ENCODE results near the gene PRRT1B.

PRRT1B gene

DNA sequence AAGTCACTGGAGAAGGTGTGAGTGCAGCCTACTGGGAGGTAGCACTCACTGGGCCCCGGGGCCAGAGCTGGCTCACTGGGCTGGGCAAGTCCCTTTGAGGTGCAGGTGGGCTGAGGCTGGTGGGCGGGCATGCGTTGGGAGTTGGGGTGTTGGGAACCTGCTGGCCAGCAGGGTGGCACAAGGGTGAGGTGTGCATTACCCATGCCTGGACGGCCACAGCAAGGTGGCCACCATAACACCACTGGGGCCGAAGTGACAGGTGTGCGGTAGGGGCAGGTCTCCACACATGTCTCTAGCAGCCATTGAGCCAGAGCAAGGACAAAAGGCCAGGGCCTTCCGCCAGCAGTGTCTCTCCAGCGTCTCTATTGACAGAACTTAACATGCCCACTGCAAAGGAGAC, 22.6 kb downstream of the PRRT1B start:
- no peak overlapping the region for H3K4ac ChIP-seq (ENCODE audit: low read depth, low read length)
- H3K27me3 ChIP-seq (ENCODE audit: insufficient read depth, low read length, poor library complexity): no peaks in the 10 kb centered on the region
- H3K56ac ChIP-seq (ENCODE audit: low read length): no peak overlapping the region
- H3K4me3 ChIP-seq (ENCODE audit: low read length): no peak overlapping the region
- H3K23ac ChIP-seq (ENCODE audit: low read length): no peak overlapping the region
- WGBS (ENCODE audit: extremely low coverage, insufficient coverage, low lambda C conversion rate): no CpG with 5 or more reads among the region's 8 CpGs
- H2BK5ac ChIP-seq (ENCODE audit: low read length): no peak overlapping the region
- H3K79me2 ChIP-seq (ENCODE audit: control insufficient read depth, insufficient read depth, low read length): no peaks in the 10 kb centered on the region
- H3K36me3 ChIP-seq (ENCODE audit: control insufficient read depth, insufficient read depth, low read length): no peaks in the 10 kb centered on the region
- no peaks in the 10 kb centered on the region for H3K4me1 ChIP-seq (ENCODE audit: control insufficient read depth, low read depth, low read length)
- H3K79me1 ChIP-seq (ENCODE audit: low read length): no peaks in the 10 kb centered on the region
- H3K18ac ChIP-seq (ENCODE audit: low read length): no peak overlapping the region
- no peak overlapping the region for H4K5ac ChIP-seq (ENCODE audit: low read length)
- H2BK15ac ChIP-seq (replicated peaks; ENCODE audit: low read depth): no peak overlapping the region
- no peak overlapping the region for H4K8ac ChIP-seq (ENCODE audit: low read depth, low read length)
- H3K27ac ChIP-seq (ENCODE audit: low read depth, low read length): no peak overlapping the region
- DNase-seq: no peak
- H2BK120ac ChIP-seq (ENCODE audit: low read depth, low read length): no peak overlapping the region
- H3K4me2 ChIP-seq (ENCODE audit: low read length): no peak overlapping the region
- no peak overlapping the region for H3K9ac ChIP-seq (ENCODE audit: low read length)
- no peak overlapping the region for H2AK5ac ChIP-seq (ENCODE audit: low read length)

DNA sequence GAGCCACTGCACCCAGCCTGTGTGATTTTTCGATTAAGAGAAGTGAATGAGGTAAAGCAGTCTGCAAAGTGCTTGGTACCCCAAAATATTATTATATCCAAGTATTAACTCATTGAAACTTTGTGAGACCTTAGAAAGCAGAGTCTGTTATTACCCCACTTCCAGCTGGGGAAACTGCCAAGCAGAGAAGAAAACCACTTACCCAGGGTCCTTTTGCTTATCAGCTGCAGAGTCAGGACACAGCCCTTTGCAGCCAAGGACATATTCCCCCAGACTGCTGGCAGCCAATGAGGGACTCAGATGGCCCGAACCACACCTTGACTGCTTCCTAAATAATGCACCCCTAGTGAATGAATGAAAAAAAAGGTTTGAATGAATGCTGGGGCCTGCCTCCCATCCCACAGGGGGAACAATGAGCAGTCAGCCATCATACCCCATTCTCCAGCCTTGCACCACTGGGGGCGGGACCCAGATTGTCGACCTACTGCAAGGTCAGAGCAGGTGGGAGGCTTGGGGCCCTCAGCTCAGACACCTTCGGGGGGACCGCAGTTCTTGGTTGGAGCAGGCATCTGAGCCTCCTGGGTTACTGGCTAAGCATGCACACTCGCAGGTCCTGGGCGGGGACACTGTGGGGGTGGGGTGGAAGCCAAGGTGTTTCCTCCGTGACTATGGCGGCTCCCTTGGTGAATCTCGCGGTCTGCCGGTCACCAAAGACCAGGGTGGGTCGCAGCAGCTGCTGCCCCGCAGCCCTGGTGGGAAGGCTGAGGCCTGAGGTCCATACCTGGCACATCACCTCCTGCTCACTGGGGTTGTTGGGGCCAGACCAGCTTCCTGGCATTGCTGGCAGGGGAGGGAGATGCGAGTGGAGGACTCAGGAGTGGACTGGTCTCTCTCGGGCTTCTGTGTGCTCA, 29.7 kb downstream of the PRRT1B start:
- no peaks in the 10 kb centered on the region for H3K4me1 ChIP-seq (ENCODE audit: control insufficient read depth, low read depth, low read length)
- no peaks in the 10 kb centered on the region for H3K79me1 ChIP-seq (ENCODE audit: low read length)
- no peak overlapping the region for H3K23ac ChIP-seq (ENCODE audit: low read length)
- no peak overlapping the region for H3K56ac ChIP-seq (ENCODE audit: low read length)
- H3K9ac ChIP-seq (ENCODE audit: low read length): no peak overlapping the region
- H3K4me2 ChIP-seq (ENCODE audit: low read length): no peak overlapping the region
- no peak overlapping the region for H3K27ac ChIP-seq (ENCODE audit: low read depth, low read length)
- no peak overlapping the region for H3K4me3 ChIP-seq (ENCODE audit: low read length)
- no peak overlapping the region for H2BK5ac ChIP-seq (ENCODE audit: low read length)
- H3K36me3 ChIP-seq (ENCODE audit: control insufficient read depth, insufficient read depth, low read length): peaks cover 2% of the 10 kb centered on the region
- H3K27me3 ChIP-seq (ENCODE audit: insufficient read depth, low read length, poor library complexity): no peaks in the 10 kb centered on the region
- H2BK15ac ChIP-seq (replicated peaks; ENCODE audit: low read depth): no peak overlapping the region
- no peak overlapping the region for H4K8ac ChIP-seq (ENCODE audit: low read depth, low read length)
- H2AK5ac ChIP-seq (ENCODE audit: low read length): no peak overlapping the region
- H4K5ac ChIP-seq (ENCODE audit: low read length): no peak overlapping the region
- no peak for DNase-seq
- H3K79me2 ChIP-seq (ENCODE audit: control insufficient read depth, insufficient read depth, low read length): no peaks in the 10 kb centered on the region
- no peak overlapping the region for H3K18ac ChIP-seq (ENCODE audit: low read length)
- no CpG with 5 or more reads among the region's 17 CpGs for WGBS (ENCODE audit: extremely low coverage, insufficient coverage, low lambda C conversion rate)
- H3K4ac ChIP-seq (ENCODE audit: low read depth, low read length): no peak overlapping the region
- no peak overlapping the region for H2BK120ac ChIP-seq (ENCODE audit: low read depth, low read length)

DNA sequence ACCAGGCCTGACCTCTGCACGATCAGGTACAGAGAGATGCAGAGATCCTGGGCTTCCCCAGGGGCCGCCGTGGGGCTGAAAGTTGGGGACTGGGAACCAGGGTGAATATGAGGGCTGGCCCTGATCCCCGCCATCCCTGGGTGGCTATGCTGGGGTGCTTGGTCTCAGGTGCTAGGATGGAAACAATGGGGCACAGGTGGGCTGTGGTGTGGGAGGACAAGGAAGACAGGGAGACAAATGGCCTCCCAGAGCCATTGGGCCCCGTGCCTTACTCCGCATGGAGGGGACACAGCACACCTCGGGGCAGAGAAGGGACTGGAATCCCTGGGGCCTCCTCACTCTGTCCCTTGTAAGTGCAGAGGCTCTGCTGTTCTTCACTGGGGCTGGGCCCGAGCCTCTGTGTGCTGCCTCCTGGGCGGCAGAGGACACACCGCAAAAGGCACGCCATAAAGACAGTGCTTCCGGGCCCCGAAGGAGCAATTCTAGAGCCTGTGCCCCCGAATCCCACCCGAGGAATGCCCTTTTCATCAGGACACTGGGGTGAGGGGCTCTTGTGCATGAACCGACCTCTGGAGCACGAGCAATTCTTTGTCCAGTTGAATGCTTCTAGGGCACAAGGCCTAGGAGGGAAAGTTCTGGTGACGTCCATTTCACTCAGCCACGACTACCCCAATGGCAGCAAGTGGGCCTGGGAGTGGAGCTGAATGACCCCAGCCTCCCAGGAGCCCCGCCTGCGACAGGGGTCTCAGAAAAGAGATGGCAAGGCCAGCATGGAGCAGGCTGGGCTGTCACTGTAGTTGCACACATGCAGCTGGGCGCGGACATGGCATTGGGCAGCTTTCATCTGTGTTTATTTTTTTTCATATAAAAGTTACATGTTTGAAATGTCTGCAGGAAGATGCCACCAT, 30.9 kb downstream of the PRRT1B start:
- no peaks in the 10 kb centered on the region for H3K27me3 ChIP-seq (ENCODE audit: insufficient read depth, low read length, poor library complexity)

DNA sequence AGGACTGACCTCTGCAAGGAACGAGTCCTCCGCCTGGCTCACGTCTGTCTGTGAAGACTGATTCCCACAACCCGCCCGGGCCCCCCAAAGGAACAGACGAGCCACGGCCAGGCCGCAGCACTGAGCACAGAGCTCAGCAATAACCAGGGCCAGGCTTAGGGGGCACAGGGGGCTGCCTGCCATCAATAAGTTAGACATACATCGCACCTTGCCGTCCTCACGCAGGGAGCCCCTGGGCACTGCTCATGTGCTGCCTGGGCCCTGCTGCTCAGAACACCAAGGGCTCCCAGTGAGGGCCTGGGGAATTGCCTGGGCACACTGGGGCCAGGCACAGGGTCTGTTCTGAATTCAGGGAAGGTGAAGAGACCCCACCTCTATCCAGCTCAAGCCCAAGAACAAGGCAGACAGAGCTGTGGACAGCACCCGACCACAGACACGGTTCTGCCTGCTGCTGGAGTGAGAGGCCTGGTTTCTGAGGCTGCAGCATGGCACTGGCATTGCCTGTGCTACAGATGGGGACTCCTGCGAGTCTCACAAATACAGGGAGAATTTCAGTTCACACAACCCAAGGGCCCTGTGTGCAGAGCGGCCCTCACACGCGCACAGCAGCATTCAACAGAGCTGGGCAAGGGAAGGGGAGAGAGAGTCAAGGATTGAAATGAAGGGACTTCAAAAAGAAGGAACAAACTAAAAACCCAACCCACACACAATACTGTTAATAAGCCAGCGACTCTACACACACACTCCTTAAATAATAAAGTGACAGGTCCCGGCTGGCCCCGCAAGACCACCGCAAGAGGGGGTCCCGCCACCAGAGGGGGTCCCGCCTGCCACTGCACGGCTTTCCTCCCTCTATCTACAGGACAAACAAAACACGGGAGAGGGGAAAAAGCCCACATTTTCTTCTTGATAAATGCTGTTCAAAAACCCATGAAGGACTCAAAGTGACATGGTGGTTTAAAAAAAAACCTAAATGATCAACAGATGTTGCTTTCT, 32.0 kb downstream of the PRRT1B start:
- no peak overlapping the region for H3K4me2 ChIP-seq (ENCODE audit: low read length)

More for the DNA sequence above, 30.9 kb downstream of the PRRT1B start:
- Histone ChIP-seq H2AK5ac (ENCODE audit: low read length) (no peak overlapping the region), H2BK15ac (replicated peaks; ENCODE audit: low read depth) (no peak overlapping the region), H3K27ac (ENCODE audit: low read depth, low read length) (no peak overlapping the region), H3K79me2 (ENCODE audit: control insufficient read depth, insufficient read depth, low read length) (no peaks in the 10 kb centered on the region), H2BK5ac (ENCODE audit: low read length) (no peak overlapping the region), H3K4ac (ENCODE audit: low read depth, low read length) (no peak overlapping the region), H3K18ac (ENCODE audit: low read length) (no peak overlapping the region), H3K9ac (ENCODE audit: low read length) (no peak overlapping the region), H3K56ac (ENCODE audit: low read length) (no peak overlapping the region), H4K8ac (ENCODE audit: low read depth, low read length) (no peak overlapping the region), H3K23ac (ENCODE audit: low read length) (no peak overlapping the region), H3K4me2 (ENCODE audit: low read length) (no peak overlapping the region), H3K4me3 (ENCODE audit: low read length) (no peak overlapping the region), H2BK120ac (ENCODE audit: low read depth, low read length) (no peak overlapping the region), H3K4me1 (ENCODE audit: control insufficient read depth, low read depth, low read length) (no peaks in the 10 kb centered on the region), H3K79me1 (ENCODE audit: low read length) (no peaks in the 10 kb centered on the region), H4K5ac (ENCODE audit: low read length) (no peak overlapping the region), H3K36me3 (ENCODE audit: control insufficient read depth, insufficient read depth, low read length) (peaks cover 2% of the 10 kb centered on the region)
- WGBS (ENCODE audit: extremely low coverage, insufficient coverage, low lambda C conversion rate): no CpG with 5 or more reads among the region's 23 CpGs
- no peak for DNase-seq

DNA sequence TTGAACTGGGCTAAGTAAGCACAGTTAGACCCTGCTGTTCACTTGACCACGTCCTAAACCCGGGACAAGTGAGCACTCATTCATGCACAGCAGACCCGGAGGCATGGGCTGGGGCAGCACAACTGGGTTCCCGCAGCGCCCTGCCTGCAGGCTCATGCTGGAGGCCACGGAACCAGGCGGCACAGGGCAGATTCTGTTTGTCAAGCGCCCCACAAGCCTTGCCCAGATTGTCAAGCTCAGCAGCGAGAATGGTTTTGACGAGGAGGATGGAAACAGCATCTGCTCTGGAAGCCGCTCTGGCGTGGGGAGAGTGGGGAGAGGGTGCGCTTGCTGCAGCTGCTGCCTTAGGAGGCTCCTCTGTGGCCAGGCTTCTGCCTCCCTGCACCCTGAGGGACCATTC, 32.7 kb downstream of the PRRT1B start:
- WGBS (ENCODE audit: extremely low coverage, insufficient coverage, low lambda C conversion rate): no CpG with 5 or more reads among the region's 13 CpGs

More for the DNA sequence above, 32.0 kb downstream of the PRRT1B start:
- no peak overlapping the region for H3K18ac ChIP-seq (ENCODE audit: low read length)
- DNase-seq: no peak
- H3K56ac ChIP-seq (ENCODE audit: low read length): no peak overlapping the region
- no peaks in the 10 kb centered on the region for H3K27me3 ChIP-seq (ENCODE audit: insufficient read depth, low read length, poor library complexity)
- H3K79me2 ChIP-seq (ENCODE audit: control insufficient read depth, insufficient read depth, low read length): no peaks in the 10 kb centered on the region
- no peaks in the 10 kb centered on the region for H3K4me1 ChIP-seq (ENCODE audit: control insufficient read depth, low read depth, low read length)
- H2BK120ac ChIP-seq (ENCODE audit: low read depth, low read length): no peak overlapping the region
- no peak overlapping the region for H4K8ac ChIP-seq (ENCODE audit: low read depth, low read length)
- H3K79me1 ChIP-seq (ENCODE audit: low read length): no peaks in the 10 kb centered on the region
- no peak overlapping the region for H3K9ac ChIP-seq (ENCODE audit: low read length)
- H3K27ac ChIP-seq (ENCODE audit: low read depth, low read length): no peak overlapping the region
- H3K4me3 ChIP-seq (ENCODE audit: low read length): no peak overlapping the region
- H2AK5ac ChIP-seq (ENCODE audit: low read length): no peak overlapping the region
- no peak overlapping the region for H2BK5ac ChIP-seq (ENCODE audit: low read length)
- H3K4ac ChIP-seq (ENCODE audit: low read depth, low read length): no peak overlapping the region
- WGBS (ENCODE audit: extremely low coverage, insufficient coverage, low lambda C conversion rate): no CpG with 5 or more reads among the region's 25 CpGs
- no peak overlapping the region for H4K5ac ChIP-seq (ENCODE audit: low read length)
- H3K23ac ChIP-seq (ENCODE audit: low read length): no peak overlapping the region
- no peak overlapping the region for H2BK15ac ChIP-seq (replicated peaks; ENCODE audit: low read depth)
- peaks cover 2% of the 10 kb centered on the region for H3K36me3 ChIP-seq (ENCODE audit: control insufficient read depth, insufficient read depth, low read length)

More for the DNA sequence above, 32.7 kb downstream of the PRRT1B start:
- H3K9ac ChIP-seq (ENCODE audit: low read length): no peak overlapping the region
- H2BK120ac ChIP-seq (ENCODE audit: low read depth, low read length): no peak overlapping the region
- H3K56ac ChIP-seq (ENCODE audit: low read length): no peak overlapping the region
- H3K27me3 ChIP-seq (ENCODE audit: insufficient read depth, low read length, poor library complexity): no peaks in the 10 kb centered on the region
- H4K5ac ChIP-seq (ENCODE audit: low read length): no peak overlapping the region
- H3K18ac ChIP-seq (ENCODE audit: low read length): no peak overlapping the region
- peaks cover 2% of the 10 kb centered on the region for H3K36me3 ChIP-seq (ENCODE audit: control insufficient read depth, insufficient read depth, low read length)
- H3K4ac ChIP-seq (ENCODE audit: low read depth, low read length): no peak overlapping the region
- no peak for DNase-seq
- H4K8ac ChIP-seq (ENCODE audit: low read depth, low read length): no peak overlapping the region
- H3K4me2 ChIP-seq (ENCODE audit: low read length): no peak overlapping the region
- H2AK5ac ChIP-seq (ENCODE audit: low read length): no peak overlapping the region
- no peak overlapping the region for H3K4me3 ChIP-seq (ENCODE audit: low read length)
- H3K79me1 ChIP-seq (ENCODE audit: low read length): no peaks in the 10 kb centered on the region
- no peak overlapping the region for H2BK5ac ChIP-seq (ENCODE audit: low read length)
- H3K4me1 ChIP-seq (ENCODE audit: control insufficient read depth, low read depth, low read length): no peaks in the 10 kb centered on the region
- H3K27ac ChIP-seq (ENCODE audit: low read depth, low read length): no peak overlapping the region
- H2BK15ac ChIP-seq (replicated peaks; ENCODE audit: low read depth): no peak overlapping the region
- H3K79me2 ChIP-seq (ENCODE audit: control insufficient read depth, insufficient read depth, low read length): no peaks in the 10 kb centered on the region
- H3K23ac ChIP-seq (ENCODE audit: low read length): no peak overlapping the region
